Fibroblast of skin of left biceps (primary cell): ENCODE measurements around the gene IFT88.
A peak's percentile ranks its signal among the peaks of the same experiment; 100 is the strongest.

Source experiments
- DNase-seq, 2 experiments: peaks; one replicate each; pipeline ENCODE4 v3.0.0-alpha.2; 2013; ENCODE audit warnings: low read depth in 2 of 2

IFT88 gene

GRCh38 chr13:20686167-20686566 is 119.2 kb downstream of the IFT88 start:
- DNase-seq: no peak

- no peak for DNase-seq
These were observed 120.1 kb downstream of the IFT88 start for GRCh38 chr13:20686863-20687579.

GRCh38 chr13:20689291-20689690 is 122.3 kb downstream of the IFT88 start:
- no peak for DNase-seq

- DNase-seq: no peak
These were observed 124.7 kb downstream of the IFT88 start for GRCh38 chr13:20691616-20692015.

- no peak for DNase-seq
These were observed 129.1 kb downstream of the IFT88 start for GRCh38 chr13:20696073-20696472.

DNA sequence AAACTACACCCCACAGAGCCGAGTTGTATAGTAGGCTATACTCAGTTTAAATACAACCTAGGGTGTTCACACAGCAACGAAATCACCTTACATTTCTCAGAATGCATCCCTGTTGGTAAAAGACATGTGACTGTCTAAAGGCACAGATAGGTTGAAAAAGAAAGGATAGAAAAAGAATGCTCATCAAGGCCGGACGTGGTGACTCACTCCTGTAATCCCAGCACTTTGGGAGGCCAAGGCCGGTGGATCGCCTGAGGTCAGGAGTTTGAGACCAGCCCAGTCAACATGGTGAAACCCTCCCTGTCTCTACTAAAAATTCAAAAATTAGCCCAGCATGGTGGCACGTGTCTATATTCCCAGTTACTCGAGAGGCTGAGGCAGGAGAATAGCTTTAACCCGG is 132.8 kb downstream of the IFT88 start:
- DNase-seq: no peak

GRCh38 chr13:20700288-20700687 is 133.3 kb downstream of the IFT88 start:
- no peak for DNase-seq

DNA sequence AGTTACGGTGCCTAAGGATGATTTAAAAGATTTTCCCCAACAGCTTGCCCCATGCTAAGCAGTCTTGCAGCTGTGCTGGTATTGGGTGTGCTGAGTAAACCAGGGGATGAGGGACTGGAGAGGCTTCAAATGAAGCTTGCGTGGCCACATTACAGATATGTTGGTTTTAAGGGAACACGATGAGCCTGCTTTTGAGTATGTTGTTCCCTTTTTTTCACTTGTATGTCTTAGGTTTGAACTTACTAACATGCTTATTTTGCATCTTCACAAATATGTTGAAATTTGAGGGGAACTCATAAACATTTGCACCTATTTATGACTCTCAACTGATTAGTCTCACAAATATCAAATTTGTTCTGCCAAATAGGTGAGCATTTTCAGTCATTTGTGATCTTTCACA is 134.5 kb downstream of the IFT88 start:
- DNase-seq: no peak

DNA sequence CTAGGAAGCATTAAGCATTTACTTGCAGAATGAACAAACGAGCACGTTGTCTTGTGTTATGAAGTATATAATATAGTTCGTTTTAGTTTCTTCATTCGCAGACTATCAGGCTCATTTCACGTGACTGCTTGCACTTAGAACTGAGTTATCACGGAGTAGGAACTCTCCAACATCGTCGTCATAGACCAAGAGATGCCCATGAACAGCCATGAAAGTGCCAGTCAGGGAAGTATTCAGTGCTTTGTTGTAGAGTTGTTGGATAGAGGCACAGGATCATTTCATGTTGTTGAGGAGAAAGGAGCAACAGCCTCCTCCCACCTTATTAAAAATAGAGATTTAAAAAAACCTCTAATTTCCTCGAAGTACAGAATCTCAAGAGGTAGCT is 135.6 kb downstream of the IFT88 start:
- no peak for DNase-seq

GRCh38 chr13:20702915-20703779 is 136.2 kb downstream of the IFT88 start, which contains the start of gene IL17D:
Gene IL17D (plus strand): TSS chr13:20703699. CDS start chr13:20704002, 303 bp downstream.
- DNase-seq: no peak

GRCh38 chr13:20703780-20704458 is 137.0 kb downstream of the IFT88 start:
- DNase-seq: no peak

GRCh38 chr13:20704459-20705069 is 137.6 kb downstream of the IFT88 start:
- no peak for DNase-seq

GRCh38 chr13:20706661-20707060 is 139.7 kb downstream of the IFT88 start:
- DNase-seq: no peak

DNA sequence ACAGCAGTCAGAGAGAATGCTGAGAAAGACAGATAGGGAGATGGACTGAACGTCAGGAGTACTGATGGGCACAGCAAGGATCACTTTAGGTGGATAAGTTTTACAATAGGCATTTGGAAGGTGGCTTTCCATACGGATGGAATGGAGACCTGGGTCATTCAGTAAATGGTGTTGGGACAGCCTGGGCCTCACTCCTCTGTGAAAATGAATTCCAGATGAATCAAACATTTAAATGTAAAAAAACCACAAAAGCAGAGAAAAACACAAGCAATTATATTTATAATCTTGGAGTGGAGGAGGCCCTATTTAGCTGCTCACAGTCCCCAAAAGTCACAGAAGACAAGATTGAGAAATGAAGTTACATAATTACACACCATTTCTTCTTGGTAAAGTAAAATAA is 141.3 kb downstream of the IFT88 start:
- DNase-seq: no peak

GRCh38 chr13:20709369-20709768 is 142.4 kb downstream of the IFT88 start:
- no peak for DNase-seq

DNA sequence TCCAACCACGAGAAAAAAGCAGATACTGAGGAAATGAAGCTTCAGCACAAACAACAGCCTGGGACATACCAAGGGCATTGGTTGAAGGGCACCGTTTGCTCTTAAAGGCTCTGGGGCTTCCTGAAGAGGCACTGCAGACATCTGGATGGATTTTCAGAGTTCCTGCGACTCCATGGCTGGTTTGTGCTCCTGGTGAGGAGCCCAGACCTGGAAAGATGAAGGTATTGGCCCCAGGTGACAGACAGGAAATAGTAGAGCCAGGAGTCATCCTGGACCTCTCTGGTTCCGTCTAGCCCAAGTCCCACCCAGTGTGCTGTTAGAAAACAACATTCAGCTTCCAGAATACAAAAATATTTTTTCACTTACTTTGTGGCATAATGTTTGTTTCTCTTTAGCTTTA is 142.8 kb downstream of the IFT88 start:
- no peak for DNase-seq

GRCh38 chr13:20711301-20712044 is 144.5 kb downstream of the IFT88 start:
- DNase-seq: no peak

DNA sequence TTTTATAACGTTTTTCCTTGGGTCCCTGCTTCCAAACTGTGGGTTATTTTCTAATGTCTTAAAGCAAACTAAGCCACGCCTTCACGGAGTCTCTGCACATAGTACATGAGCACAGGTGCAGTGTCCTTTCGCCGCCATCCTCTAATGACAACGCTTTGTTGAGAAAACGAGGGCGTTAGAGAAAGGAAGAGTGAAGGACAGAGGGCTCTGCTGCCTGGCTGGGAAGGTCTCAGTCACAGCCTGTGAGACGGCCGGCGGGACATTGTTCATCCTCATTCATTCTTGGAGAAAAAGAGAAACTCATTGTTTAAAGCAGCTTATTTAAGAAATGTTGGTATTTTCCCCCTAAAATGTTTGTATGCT is 146.0 kb downstream of the IFT88 start:
- DNase-seq: no peak

GRCh38 chr13:20713751-20714150 is 146.8 kb downstream of the IFT88 start:
- no peak for DNase-seq

- no peak for DNase-seq
These were observed 147.2 kb downstream of the IFT88 start for GRCh38 chr13:20714161-20714560.

DNA sequence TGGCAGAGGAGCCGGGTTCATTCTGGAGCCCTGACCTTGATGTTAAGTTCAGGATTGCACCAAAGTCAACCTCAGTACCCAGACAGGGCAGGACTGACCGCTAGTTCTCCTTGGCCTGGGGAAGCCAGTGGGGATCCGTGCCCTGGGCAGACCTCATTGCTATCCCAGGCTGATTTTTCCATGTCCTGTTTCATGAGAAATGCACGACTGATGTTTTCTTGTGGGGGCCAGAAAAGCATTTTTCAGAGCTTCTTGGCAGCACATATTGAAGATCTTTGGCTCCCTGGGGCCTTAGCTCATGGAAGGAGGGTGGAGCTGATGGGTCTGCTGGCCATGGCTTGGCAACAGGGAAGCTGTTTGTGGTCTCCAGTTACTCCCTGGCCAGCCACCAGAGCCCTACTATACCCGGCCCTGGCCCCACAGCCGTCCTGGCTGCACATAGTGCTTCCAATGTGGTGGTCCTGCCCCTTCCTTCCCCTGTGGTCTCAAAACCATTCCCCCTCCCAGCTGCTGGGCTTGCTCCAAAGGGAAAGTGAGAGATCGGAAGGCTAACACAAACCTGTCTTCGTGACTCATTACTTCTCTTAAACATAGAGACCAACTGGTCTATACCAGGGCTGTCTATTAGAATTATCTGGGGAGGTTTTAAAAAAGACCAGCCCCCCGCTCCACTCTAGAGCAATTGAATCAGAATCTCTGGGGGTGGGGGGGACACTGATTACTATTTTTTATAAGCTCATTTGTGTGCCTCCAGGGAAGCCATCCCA is 147.8 kb downstream of the IFT88 start:
- peak; percentile 68 to 72 for DNase-seq
